GM21528 (cell line): ENCODE results near the gene NSF.
"Not testable (repeated sequence)": the region's sequence is repeated elsewhere in the genome, so short reads cannot be mapped to it uniquely, and the experiment has no call there.

Experiments
- ATAC-seq: cut with Tn5 transposase; IDR thresholded peaks from one replicate; pipeline ENCODE4 v1.9.1; 2021; ENCODE audit warnings: mild to moderate bottlenecking, moderate library complexity; ENCODE audit not compliant: unreplicated experiment, low FRiP score

The NSF gene

GRCh38 chr17:46696522-46696921 is 106.1 kb downstream of the NSF start:
- not testable (repeated sequence) for ATAC-seq

DNA sequence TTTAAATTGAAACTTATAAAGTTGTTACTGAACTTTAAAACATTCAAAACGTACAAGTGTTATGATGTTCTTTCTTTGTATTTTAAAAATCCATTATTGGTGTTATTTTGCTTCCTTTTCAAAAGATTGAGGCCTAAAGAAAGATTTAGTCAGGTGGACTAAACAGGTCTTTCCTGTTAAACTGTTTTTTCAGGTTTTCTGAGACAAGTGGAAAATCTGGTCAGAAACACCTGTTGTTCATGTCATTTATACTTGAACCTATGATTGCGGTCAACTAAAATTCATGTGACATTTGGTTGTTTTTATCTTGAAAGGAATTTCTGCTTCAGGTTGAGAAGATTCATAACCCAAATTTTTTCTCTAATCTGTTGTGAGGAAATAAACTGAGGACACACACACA is 108.5 kb downstream of the NSF start:
- not testable (repeated sequence) for ATAC-seq

- no peak for ATAC-seq
Observed at GRCh38 chr17:46717999-46718398, 127.5 kb downstream of the NSF start.

GRCh38 chr17:46719891-46720290 is 129.4 kb downstream of the NSF start:
- ATAC-seq, result no peak

- ATAC-seq, result no peak
Observed at GRCh38 chr17:46720408-46720807, 129.9 kb downstream of the NSF start.

DNA sequence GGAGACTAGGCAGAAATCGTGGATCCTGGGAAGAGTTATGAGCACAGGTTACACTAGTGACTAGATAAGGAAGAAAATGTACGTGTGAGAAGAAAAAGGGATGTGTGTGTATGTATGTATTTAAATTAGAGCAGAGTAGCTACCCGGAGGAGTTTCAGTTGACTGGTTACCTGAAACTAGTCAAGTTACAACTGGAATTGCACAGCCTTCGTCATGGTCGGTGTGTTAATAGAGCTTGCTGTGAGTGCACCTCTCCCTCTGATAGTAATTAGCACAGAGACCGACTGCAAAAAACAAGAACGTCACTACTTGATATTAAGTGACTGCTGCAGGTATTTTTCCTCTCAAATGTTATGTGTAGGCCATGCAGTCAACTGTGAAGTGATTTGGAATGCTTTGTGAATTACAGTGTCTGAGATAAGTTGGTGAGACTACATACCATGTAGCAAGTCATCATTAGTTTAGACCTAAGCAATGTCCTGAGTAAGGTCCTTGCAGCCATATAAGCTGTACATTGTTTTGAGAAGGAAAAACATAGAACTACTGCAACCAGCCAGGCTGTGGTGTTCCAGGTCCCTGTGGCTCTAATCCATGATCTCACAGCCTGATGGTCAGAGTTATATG is 132.3 kb downstream of the NSF start:
- no peak for ATAC-seq

- ATAC-seq, result no peak
Observed at GRCh38 chr17:46726206-46726605, 135.7 kb downstream of the NSF start.

DNA sequence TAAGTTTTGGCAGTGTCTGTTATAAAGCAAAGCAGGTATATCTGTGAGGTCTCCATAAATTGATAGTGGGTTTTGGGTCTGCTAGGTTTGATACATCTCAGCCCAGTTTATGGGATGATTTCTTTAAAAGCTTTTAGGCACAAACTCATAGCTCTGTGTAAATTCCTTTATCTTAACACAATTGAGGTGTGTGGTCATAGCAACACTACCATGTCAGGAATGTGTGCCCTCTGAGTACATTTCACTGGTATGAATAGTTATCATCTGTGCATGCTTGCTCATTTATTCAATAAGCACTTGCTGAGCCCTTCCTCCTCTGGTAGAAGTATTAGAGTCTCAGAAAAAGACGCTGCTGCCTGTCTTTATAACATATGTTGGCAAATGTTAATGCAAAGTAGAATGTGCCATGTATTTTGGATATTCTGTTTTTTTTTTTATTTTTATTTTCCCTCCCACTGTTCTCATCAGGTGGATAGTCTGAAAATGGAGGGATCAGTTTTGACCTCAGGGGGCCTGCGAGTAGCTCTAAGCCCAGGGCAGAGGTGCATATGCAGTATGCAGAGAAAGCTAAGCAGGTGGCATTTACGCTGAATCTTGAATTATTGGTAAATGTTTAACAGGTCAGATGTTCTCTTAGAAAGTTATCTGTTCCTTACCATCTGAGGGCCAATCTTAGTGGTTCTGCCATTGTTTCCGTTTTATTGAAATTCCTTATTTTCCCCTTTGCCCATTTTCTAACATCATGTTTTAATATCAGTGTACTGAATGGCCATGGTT is 137.3 kb downstream of the NSF start:
- ATAC-seq, result no peak

GRCh38 chr17:46730026-46730425 is 139.6 kb downstream of the NSF start:
- no peak for ATAC-seq

GRCh38 chr17:46730679-46731078 is 140.2 kb downstream of the NSF start:
- ATAC-seq, result no peak

DNA sequence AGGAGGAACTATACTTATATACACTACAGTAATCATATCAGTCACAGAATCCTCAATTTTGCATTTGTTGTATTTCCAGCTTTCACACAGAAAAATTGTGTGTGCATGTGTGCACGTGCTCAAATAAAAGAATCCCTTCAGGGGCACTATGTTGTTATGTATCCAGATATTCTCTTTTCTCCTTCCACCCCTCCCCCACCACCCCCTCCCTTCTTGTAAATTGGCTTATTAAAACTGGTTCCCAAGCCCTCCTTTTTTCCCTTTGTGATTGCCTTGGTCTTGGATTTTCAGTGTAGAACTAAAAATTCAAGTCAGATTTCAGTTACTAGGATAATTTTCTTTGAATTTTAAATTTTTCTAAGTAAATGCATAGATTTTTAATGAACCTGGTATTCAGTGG is 141.7 kb downstream of the NSF start:
- no peak for ATAC-seq

GRCh38 chr17:46732754-46733398 is 142.4 kb downstream of the NSF start:
- ATAC-seq, result no peak

GRCh38 chr17:46733837-46734475 is 143.5 kb downstream of the NSF start:
- no peak for ATAC-seq

DNA sequence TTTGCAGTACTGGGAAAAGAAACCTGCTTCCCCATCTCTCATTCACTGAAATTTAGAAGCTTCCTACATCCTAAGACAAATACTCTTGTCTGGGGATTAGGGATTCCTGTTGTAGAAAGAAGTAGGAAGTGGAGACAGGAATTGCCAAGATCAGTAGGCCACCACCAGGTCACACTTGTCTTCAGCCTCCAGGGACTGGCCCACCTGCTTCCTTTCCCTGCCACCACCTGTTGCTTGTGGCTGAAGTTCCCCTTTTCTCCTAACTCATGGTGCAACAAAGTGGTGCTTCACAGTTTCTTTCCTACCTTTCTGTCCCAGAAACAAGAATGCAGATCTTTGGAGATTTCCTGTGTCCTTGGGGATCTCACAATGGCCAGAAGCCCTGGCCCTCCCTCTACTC is 145.6 kb downstream of the NSF start:
- no peak for ATAC-seq

GRCh38 chr17:46737326-46737725 is 146.9 kb downstream of the NSF start:
- ATAC-seq, result no peak

- no peak for ATAC-seq
Observed at GRCh38 chr17:46738544-46738943, 148.1 kb downstream of the NSF start.

DNA sequence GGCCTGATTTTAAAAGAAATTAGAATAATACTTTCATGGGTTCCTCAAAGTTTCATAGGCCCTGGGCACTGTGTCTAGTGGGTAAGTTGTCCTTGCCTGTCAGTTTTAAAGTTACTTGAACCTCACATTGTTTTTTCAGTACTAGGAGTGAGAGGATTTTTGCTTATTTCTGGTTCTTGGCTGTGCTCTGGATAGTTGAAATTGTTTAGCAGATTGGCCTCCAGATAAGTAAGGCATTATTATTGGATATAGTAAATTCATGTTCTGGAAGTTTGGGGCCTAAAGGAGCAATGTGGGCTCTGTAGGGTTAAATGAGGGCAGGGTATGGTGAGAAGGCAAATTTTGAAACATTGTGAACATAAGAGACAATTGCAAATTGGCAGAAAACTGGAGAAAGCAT is 149.5 kb downstream of the NSF start:
- ATAC-seq, result no peak

- no peak for ATAC-seq
Observed at GRCh38 chr17:46741122-46741730, 150.8 kb downstream of the NSF start.

GRCh38 chr17:46742565-46743270 is 152.2 kb downstream of the NSF start:
- ATAC-seq, result no peak

GRCh38 chr17:46744441-46744840 is 154.0 kb downstream of the NSF start:
- ATAC-seq, result no peak
